HG03575 (cell line): ENCODE data around the gene SKA3.
A peak's percentile ranks its signal among the peaks of the same experiment; 100 is the strongest.
"Not testable (repeated sequence)": the region's sequence is repeated elsewhere in the genome, so short reads cannot be mapped to it uniquely, and the experiment has no call there.

Source experiments
- ATAC-seq: cut with Tn5 transposase; IDR thresholded peaks from one replicate; pipeline ENCODE4 v1.9.1; 2021; ENCODE audit not compliant: unreplicated experiment, insufficient number of reproducible peaks, low FRiP score; ENCODE audit errors: extremely low read depth

SKA3 gene

GRCh38 chr13:21175656-21176214 lies 617 bp downstream of the SKA3 start:
- ATAC-seq = no peak

- not testable (repeated sequence) for ATAC-seq
Measured at GRCh38 chr13:21173767-21174166, 2.6 kb downstream of the SKA3 start.

GRCh38 chr13:21171420-21171819 lies 4.9 kb downstream of the SKA3 start:
- ATAC-seq = no peak

GRCh38 chr13:21165606-21166005 lies 10.7 kb downstream of the SKA3 start:
- ATAC-seq = not testable (repeated sequence)

DNA sequence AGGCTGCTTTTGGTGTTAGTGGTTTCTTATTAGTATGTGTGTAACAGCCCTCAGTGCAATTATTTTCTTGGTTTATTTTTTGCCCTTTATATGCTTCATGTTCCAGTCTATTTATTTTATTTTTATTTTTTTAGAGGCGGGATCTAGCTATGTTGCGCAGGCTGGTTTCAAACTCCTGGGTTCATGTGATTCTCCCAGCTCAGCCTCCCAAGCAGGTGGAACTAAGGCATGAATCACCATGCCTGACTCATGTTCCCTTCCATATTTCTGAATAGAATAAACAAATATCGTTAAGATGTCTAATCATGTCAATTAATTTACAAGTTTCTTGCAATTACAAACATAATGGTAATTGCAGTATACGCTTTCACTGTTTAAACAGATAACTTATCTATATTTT lies 11.7 kb downstream of the SKA3 start:
- no peak for ATAC-seq

GRCh38 chr13:21152251-21152899 lies 24.0 kb downstream of the SKA3 start:
- ATAC-seq = no peak

GRCh38 chr13:21150013-21150412 lies 26.3 kb downstream of the SKA3 start:
- no peak for ATAC-seq

- peak; percentile 47 for ATAC-seq
Measured at GRCh38 chr13:21149568-21149967, 26.8 kb downstream of the SKA3 start.

GRCh38 chr13:21148557-21149258 lies 27.6 kb downstream of the SKA3 start:
- no peak for ATAC-seq

DNA sequence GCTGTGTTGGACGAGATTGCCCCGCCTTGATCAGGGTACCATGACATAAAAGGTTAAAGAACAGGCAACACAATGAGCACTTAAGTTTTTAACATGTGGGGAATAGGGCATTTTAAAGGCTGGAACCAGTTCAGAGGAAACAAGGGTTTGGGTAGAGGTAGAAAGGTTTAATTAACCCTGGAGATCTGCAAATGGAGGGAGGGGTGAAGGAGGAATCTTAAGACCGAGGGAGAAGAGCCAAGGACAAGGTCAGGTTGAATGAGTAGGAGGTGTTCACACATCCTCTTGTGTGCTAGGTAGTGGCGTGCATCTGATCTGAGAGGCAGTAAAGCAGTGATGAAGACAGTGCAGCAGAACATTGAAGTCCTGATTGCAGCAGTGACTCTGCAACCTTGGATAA lies 28.5 kb downstream of the SKA3 start:
- ATAC-seq = no peak

DNA sequence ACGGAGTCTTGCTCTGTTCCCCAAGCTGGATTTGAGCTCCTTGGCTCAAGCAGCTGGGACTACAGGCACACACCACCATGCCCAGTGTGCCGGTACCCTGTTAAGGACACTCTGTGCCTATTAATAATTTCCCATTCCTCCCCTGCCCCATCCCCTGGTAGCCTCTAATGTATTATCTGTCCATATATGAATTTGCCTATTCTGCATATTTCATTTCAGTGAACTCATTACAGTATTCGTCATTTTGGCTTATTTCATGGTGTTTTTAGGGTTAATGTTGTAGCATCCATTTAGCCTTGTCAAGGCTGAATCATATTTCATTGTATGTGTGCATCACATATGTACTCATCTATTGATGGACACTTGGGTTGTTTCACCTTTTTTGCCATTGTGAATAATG lies 33.6 kb downstream of the SKA3 start:
- ATAC-seq = no peak

DNA sequence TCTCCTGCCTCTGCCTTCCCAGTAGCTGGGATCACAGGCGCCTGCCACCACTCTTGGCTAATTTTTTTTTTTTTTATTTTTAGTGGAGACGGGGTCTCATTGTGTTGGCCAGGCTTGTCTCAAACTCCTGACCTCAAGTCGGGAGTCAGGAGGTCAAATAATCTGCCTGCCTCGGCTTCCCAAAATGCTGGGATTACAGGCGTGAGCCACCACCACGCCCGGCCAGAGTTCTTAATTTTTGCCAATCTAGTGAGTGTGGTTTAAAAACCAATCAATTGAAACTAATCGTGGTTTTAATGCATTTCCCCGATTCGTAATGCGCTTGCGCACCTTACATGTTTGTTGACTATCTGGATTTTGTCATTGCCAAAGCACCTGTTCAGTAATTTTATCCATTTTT lies 37.0 kb downstream of the SKA3 start:
- ATAC-seq = no peak

DNA sequence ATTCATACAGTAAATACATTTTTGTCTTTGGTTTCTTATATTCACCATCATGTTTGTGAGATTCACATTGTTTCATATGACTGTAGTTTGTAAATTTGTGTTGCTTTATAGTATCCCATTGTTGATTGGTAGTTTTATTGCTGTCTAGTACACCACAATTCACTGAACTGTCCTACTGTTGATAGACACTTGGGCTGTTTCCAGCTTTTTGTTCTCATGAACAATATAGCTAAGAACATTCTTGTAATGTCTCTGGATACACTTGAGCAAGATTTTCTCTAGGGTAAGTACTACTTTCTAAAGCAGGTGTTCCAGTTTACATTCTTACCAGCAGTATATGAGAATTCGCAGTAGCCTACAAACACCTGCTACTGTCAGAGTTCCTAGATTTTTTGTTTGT lies 37.8 kb downstream of the SKA3 start:
- ATAC-seq = no peak

DNA sequence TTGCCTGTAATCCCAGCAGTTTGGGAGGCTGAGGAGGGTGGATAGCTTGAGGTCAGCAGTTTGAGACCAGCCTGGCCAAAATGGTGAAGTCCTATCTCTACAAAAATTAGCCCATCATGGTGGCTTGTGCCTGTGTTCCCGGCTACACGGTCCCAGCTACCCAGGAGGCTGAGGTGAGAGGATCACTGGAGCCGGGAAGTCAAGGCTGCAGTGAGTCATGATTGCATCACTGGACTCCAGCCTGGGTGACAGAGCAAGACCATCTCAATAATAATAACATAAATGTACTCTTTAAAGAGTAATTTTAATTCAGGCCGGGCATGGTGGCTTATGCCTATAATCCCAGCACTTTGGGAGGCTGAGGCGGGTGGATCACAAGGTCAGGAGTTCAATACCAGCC lies 38.7 kb downstream of the SKA3 start:
- ATAC-seq = no peak

GRCh38 chr13:21135833-21136232 lies 40.5 kb downstream of the SKA3 start:
- not testable (repeated sequence) for ATAC-seq

GRCh38 chr13:21134475-21134874 lies 41.9 kb downstream of the SKA3 start:
- ATAC-seq = no peak

DNA sequence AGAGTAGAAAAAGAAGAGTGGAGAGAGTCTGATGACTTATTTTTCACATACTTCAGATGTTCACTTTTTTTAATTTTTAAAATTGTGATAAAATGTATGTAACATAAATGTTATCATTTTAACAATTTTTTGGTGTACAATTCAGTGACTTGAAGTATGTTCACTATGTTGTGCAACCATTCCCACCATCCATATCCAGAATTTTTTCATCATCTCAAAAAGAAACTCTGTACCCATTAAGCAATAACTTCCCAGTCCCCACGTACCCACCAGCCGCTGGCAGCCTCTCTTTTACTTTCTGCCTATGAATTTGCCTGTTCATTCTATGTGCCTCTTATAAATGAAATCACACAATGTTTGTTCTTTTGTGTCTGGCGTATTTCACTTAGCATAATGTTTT lies 43.3 kb downstream of the SKA3 start:
- no peak for ATAC-seq

DNA sequence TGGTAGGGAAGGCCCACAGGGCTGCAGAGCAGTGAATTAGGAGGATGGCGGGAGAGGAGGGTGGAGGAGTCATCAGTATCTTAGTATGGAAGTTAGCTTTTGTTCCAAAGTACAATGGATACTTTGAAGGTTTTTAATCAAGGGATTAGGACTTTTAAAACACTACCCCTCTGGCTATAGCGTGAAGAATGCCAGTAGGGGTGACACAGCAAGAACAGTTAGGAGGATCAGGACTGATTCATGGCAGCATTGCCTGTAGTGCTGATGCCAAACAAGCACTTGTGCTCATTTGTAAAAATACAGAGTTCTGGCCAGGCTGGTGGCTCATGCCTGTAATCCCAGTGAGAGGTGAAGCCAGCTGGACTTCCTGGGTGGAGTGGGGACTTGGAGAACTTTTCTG lies 46.2 kb downstream of the SKA3 start:
- ATAC-seq = no peak

- no peak for ATAC-seq
Measured at GRCh38 chr13:21124852-21125251, 51.5 kb downstream of the SKA3 start.

GRCh38 chr13:21123956-21124355 lies 52.4 kb downstream of the SKA3 start:
- no peak for ATAC-seq
